K562 (cell line): ENCODE data around the gene NECAB3. TPM values are rescaled to one million over a fixed set of nuclear protein-coding genes. Genes with fewer than 3 reads are reported as not detected.

Source experiments
- ATAC-seq: fragments of 200-7000 bp; cut with Tn5 transposase; 3 replicates; pipeline ENCODE4 v1.9.1; 2020; ENCODE audit warnings: moderate library complexity
- BruUV-seq: library from RNA; stranded (reverse); fragments of 400-500 nt; replicated peaks from 2 replicates; lab custom pipeline; 2021; lab: Mats Ljungman, UMichigan
- CTCF ChIA-PET: fragments of 300-600 bp; formaldehyde crosslinking; extraction: SDS; loops from one replicate; lab custom pipeline; 2021; ENCODE audit warnings: low intra/inter-chr PET ratio; lab: Yijun Ruan, JAX
- POLR2A ChIA-PET: fragments of 300-600, 350-650 bp; sonication (Branson Sonifier 250); formaldehyde crosslinking; extraction: SDS; loops from one replicate; lab custom pipeline; 2021; ENCODE audit warnings: antibody characterized with exemption, inconsistent platforms; lab: Yijun Ruan, JAX
- DNase-seq, 4 experiments: peaks; one replicate each; pipeline versions ENCODE4 v3.0.0 to v3.0.0-alpha.2; 2011 to 2018; ENCODE audit warnings: low spot score in 3 of 4, mixed read lengths in 3 of 4; ENCODE audit errors: extremely low read depth in 1 of 4
- FAIRE-seq: peaks from 2 replicates; lab custom pipeline; 2011; peaks lifted over from hg19 to GRCh38; lab: Jason Lieb, UNC
- H2AFZ ChIP-seq: 2 replicates; pipeline ENCODE4 v1.6.0; 2011; ENCODE audit warnings: low read depth, low read length, control low read depth, inconsistent platforms
- H3K27ac ChIP-seq: fragments of 200-600 bp; 3 replicates; pipeline ENCODE4 v1.8.0; 2011; ENCODE audit warnings: low read depth, mild to moderate bottlenecking, control low read depth, inconsistent platforms, low read length, moderate library complexity, mixed read lengths; ENCODE audit errors: extremely low read depth
- H3K27me3 ChIP-seq, 2 experiments: fragments of 300-600 bp in 1 of 2; 2 replicates in 1 of 2; 3 replicates in 1 of 2; pipeline versions ENCODE4 v1.6.0 to v1.8.0; 2011; ENCODE audit warnings: inconsistent platforms in 2 of 2, low read length in 2 of 2, mild to moderate bottlenecking in 1 of 2, mixed read lengths in 1 of 2, moderate library complexity in 1 of 2; ENCODE audit not compliant: control insufficient read depth in 2 of 2, insufficient read depth in 2 of 2
- H3K36me3 ChIP-seq: fragments of 300-600 bp; 3 replicates; pipeline ENCODE4 v1.8.0; 2011; ENCODE audit warnings: mild to moderate bottlenecking, low read length, inconsistent platforms; ENCODE audit not compliant: control insufficient read depth, insufficient read depth
- H3K4me1 ChIP-seq, 2 experiments: fragments of 200-600 bp in 1 of 2; replicated peaks in 1 of 2; 2 replicates in 1 of 2; 3 replicates in 1 of 2; pipeline versions ENCODE4 v1.5.1 to v1.8.0; 2011; ENCODE audit warnings: inconsistent platforms in 2 of 2, low read length in 2 of 2, mild to moderate bottlenecking in 1 of 2, mixed read lengths in 1 of 2, moderate library complexity in 1 of 2; ENCODE audit not compliant: control insufficient read depth in 2 of 2, insufficient read depth in 2 of 2
- H3K4me2 ChIP-seq: 2 replicates; pipeline ENCODE4 v1.6.1; 2011; ENCODE audit warnings: low read length, control low read depth, inconsistent platforms, mixed read lengths; ENCODE audit not compliant: insufficient read depth
- H3K4me3 ChIP-seq: fragments of 200-600 bp; sonication (generic), shearing (Covaris generic); 2 replicates; pipeline ENCODE4 v1.5.1; 2016; ENCODE audit warnings: control low read depth, inconsistent platforms
- H3K79me2 ChIP-seq: fragments of 200-600 bp; 3 replicates; pipeline ENCODE4 v1.8.0; 2011; ENCODE audit warnings: low read length, inconsistent platforms; ENCODE audit not compliant: control insufficient read depth, insufficient read depth
- H3K9ac ChIP-seq, 2 experiments: 2 replicates each; pipeline versions ENCODE4 v1.6.0 to v1.6.1; 2011; ENCODE audit warnings: low read depth in 2 of 2, low read length in 2 of 2, control low read depth in 1 of 2, inconsistent platforms in 1 of 2, mild to moderate bottlenecking in 1 of 2, mixed read lengths in 1 of 2; ENCODE audit not compliant: insufficient read depth in 1 of 2
- H3K9me1 ChIP-seq: one replicate; pipeline ENCODE4 v1.6.0; 2011; ENCODE audit warnings: inconsistent platforms, mild to moderate bottlenecking, low read length, moderate library complexity; ENCODE audit not compliant: control insufficient read depth, insufficient read depth
- H3K9me3 ChIP-seq: replicated peaks from 2 replicates; pipeline ENCODE4 v1.5.1; 2011; ENCODE audit warnings: low read depth, low read length, inconsistent platforms; ENCODE audit not compliant: control insufficient read depth, insufficient read depth
- H4K20me1 ChIP-seq: replicated peaks from 2 replicates; pipeline ENCODE4 v1.6.1; 2011; ENCODE audit warnings: low read length, inconsistent platforms, mixed read lengths; ENCODE audit not compliant: control insufficient read depth, insufficient read depth
- CCNT2 ChIP-seq: IDR thresholded peaks from 2 replicates; pipeline ENCODE4 v1.6.1; 2011; ENCODE audit warnings: borderline replicate concordance, low read depth, mild to moderate bottlenecking, moderate library complexity, mixed read lengths, low read length; ENCODE audit not compliant: insufficient read length; ENCODE audit errors: extremely low read depth
- HNRNPLL ChIP-seq: fragments of 200-400 bp; formaldehyde crosslinking; IDR thresholded peaks from 2 replicates; pipeline ENCODE4 v1.6.1; 2017; ENCODE audit warnings: low read length, low read depth, mild to moderate bottlenecking; ENCODE audit not compliant: poor library complexity, severe bottlenecking
- L3MBTL2 ChIP-seq: fragments of 450-650 bp; IDR thresholded peaks from 2 replicates; pipeline ENCODE4 v1.6.1; 2016; ENCODE audit warnings: mild to moderate bottlenecking, moderate library complexity
- MTA3 ChIP-seq: fragments of 450-650 bp; formaldehyde crosslinking; IDR thresholded peaks from 2 replicates; pipeline ENCODE4 v1.6.1; 2017; ENCODE audit warnings: mild to moderate bottlenecking, borderline replicate concordance
- NFIC ChIP-seq: fragments of 450-650 bp; IDR thresholded peaks from 2 replicates; pipeline ENCODE4 v1.6.1; 2017; ENCODE audit warnings: mild to moderate bottlenecking, inconsistent platforms
- SP1 ChIP-seq: sonication (generic); formaldehyde crosslinking; IDR thresholded peaks from 2 replicates; pipeline ENCODE4 v1.8.1; 2022; ENCODE audit warnings: mild to moderate bottlenecking, missing genetic modification reagents
- SPI1 ChIP-seq: IDR thresholded peaks from 2 replicates; pipeline ENCODE4 v1.6.1; 2011; ENCODE audit warnings: low read depth, low read length, control low read depth, borderline replicate concordance
- TEAD4 ChIP-seq, 2 experiments: sonication (generic) in 1 of 2; formaldehyde crosslinking in 1 of 2; IDR thresholded peaks; 2 replicates each; pipeline versions ENCODE4 v1.6.1 to v1.8.0; 2012 to 2022; ENCODE audit warnings: borderline replicate concordance in 1 of 2, inconsistent platforms in 1 of 2, low read length in 1 of 2, mild to moderate bottlenecking in 1 of 2, missing genetic modification reagents in 1 of 2
- ZNF717 ChIP-seq: fragments of 250-450 bp; sonication (Bioruptor Pico); IDR thresholded peaks from 2 replicates; pipeline ENCODE4 v1.5.0; 2021
- WGBS: fragments of 100-300 bp; shearing (Covaris generic); methylation state at CpG from one replicate; pipeline ENCODE4 v1.1.6; 2016; ENCODE audit warnings: low coverage, mixed read lengths; ENCODE audit not compliant: insufficient coverage; ENCODE audit errors: missing lambda C conversion rate; 5-methylcytosine and 5-hydroxymethylcytosine counted together
- in situ Hi-C: fragments of 300-500 bp; cut with MboI; formaldehyde crosslinking; loops from 4 replicates; pipeline ENCODE4 v1.15.0; 2018; ENCODE audit warnings: inconsistent platforms, mixed read lengths
- intact Hi-C: fragments of 100-400 bp; cut with micrococcal nuclease; formaldehyde crosslinking; loops from 2 replicates; pipeline ENCODE4 v1.14.2; 2022
- polyA plus RNA-seq, 8 experiments: library from polyadenylated mRNA; depleted of rRNA in 4 of 8; stranded (reverse) in 5 of 8; unstranded in 3 of 8; fragments of >200 nt; fragmentation: Nextera tagmentation in 2 of 8; fragmentation: Illumina TruSeq in 1 of 8; extraction: Ambion mirVana in 2 of 8; extraction: Trizol in 1 of 8; gene quantifications; 2 replicates each; pipeline versions ENCODE4 v1.2.1 to v1.2.3, GENCODE V29; 2011 to 2014; ENCODE audit warnings: inconsistent platforms in 1 of 8, missing spikeins in 1 of 8
- total RNA-seq, 7 experiments: library from RNA; depleted of rRNA in 6 of 7; stranded (reverse); fragments of >200 nt in 6 of 7; fragmentation: Illumina TruSeq in 2 of 7; extraction: Trizol in 2 of 7; gene quantifications; 2 replicates each; pipeline versions ENCODE4 v1.2.1 to v1.2.3, GENCODE V29; 2011 to 2021; ENCODE audit warnings: low replicate concordance in 1 of 7
- TF ChIP-seq, protein P1 (sequence below): fragments of 250-450 bp; sonication (Bioruptor Pico); IDR thresholded peaks from 2 replicates; pipeline ENCODE4 v1.4.0; 2020; ENCODE audit warnings: mild to moderate bottlenecking, moderate library complexity

Gene NECAB3
- total and polyA plus RNA-seq, 9 of the 15 experiments (the other 6 are each of a cell fraction or from before 2014, with no cell fraction given): 0.94 to 63.3 (median 31.5) TPM

DNA sequence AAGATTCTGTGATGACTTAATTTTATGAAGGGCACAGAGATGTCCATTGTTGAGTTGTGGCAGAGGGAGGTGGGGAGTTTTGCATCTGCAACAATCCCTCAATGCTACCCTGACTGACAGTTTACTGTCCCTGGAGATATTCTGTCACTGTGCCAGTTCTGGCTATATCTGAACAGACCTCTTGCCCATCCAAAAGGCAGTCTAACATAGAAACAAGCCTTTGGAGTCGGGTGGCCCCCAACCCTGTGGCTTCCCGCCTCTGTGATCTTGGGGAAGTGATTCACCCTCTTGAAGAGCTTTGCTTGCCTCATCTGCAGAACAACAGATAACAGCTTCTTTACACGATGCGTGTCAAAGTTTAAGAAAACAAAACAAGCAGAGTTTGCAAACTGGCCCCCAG is 15.7 kb upstream of the NECAB3 start:
- no TSS peak for BruUV-seq
- Histone ChIP-seq H3K27me3 (no peaks in the 10 kb centered on the region), H3K4me3 (no peak overlapping the region), H2AFZ (no peak overlapping the region), H3K9ac (no peak overlapping the region), H4K20me1 (peaks cover 6% of the 10 kb centered on the region; the same call in 1 of the 2 replicates), H3K9me1 (no peaks in the 10 kb centered on the region), H3K79me2 (peaks cover 7% of the 10 kb centered on the region), H3K4me2 (peak overlapping the region; percentile 22), H3K27ac (peak overlapping the region; percentile 9; the same call in 1 of the 3 replicates), H3K4me1 (peaks cover 36 to 51% of the 10 kb centered on the region in 2 experiments), H3K36me3 (no peaks in the 10 kb centered on the region), H3K9me3 (no peaks in the 10 kb centered on the region)
- in situ Hi-C loops: no loop called here
- DNase-seq (peak; percentile 57 to 92 (median 68)), FAIRE-seq (peak; percentile 98), ATAC-seq (peak; percentile 50)
- intact Hi-C loops: loop anchor here (1.0 to 5.0 kb wide), 3 partner anchors 19 to 122 kb away; partner anchors contain the start of genes CHMP4B and ZNF341
- 0% methylated on average over 4 of the region's 4 CpGs for WGBS
- CTCF ChIA-PET: no interaction called here
- POLR2A ChIA-PET: interaction anchor here (0.6 to 1.0 kb wide), 3 partner anchors 10 to 321 kb away, joined by 5 to 6 read pairs (median 5); no protein-coding TSS in a partner anchor
- TF ChIP-seq TEAD4 (IDR thresholded peaks at IDR 0.05; ENCODE audit: low read length): peak; percentile 94
- no peak for TF ChIP-seq TEAD4 (CRISPR knock-in tag; IDR thresholded peaks at IDR 0.05; ENCODE audit: borderline replicate concordance)
- peak; percentile 59 for TF ChIP-seq CCNT2
- peak; percentile 95 for TF ChIP-seq NFIC
- TF ChIP-seq L3MBTL2: peak; percentile 49; the same call in 1 of the 2 replicates
- TF ChIP-seq SP1 (CRISPR knock-in tag): peak; percentile 32; the same call in 1 of the 2 replicates
- peak; percentile 57; the same call in 1 of the 2 replicates for TF ChIP-seq MTA3
- no peak for TF ChIP-seq ZNF717 (CRISPR knock-in tag)
- TF ChIP-seq, protein P1, sequence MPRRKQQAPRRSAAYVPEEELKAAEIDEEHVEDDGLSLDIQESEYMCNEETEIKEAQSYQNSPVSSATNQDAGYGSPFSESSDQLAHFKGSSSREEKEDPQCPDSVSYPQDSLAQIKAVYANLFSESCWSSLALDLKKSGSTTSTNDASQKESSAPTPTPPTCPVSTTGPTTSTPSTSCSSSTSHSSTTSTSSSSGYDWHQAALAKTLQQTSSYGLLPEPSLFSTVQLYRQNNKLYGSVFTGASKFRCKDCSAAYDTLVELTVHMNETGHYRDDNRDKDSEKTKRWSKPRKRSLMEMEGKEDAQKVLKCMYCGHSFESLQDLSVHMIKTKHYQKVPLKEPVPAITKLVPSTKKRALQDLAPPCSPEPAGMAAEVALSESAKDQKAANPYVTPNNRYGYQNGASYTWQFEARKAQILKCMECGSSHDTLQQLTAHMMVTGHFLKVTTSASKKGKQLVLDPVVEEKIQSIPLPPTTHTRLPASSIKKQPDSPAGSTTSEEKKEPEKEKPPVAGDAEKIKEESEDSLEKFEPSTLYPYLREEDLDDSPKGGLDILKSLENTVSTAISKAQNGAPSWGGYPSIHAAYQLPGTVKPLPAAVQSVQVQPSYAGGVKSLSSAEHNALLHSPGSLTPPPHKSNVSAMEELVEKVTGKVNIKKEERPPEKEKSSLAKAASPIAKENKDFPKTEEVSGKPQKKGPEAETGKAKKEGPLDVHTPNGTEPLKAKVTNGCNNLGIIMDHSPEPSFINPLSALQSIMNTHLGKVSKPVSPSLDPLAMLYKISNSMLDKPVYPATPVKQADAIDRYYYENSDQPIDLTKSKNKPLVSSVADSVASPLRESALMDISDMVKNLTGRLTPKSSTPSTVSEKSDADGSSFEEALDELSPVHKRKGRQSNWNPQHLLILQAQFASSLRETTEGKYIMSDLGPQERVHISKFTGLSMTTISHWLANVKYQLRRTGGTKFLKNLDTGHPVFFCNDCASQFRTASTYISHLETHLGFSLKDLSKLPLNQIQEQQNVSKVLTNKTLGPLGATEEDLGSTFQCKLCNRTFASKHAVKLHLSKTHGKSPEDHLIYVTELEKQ (CRISPR knock-in tag): no peak
- TF ChIP-seq HNRNPLL: no peak
- peak; percentile 80; the same call in 1 of the 2 replicates for TF ChIP-seq SPI1
